ENCODE results near the gene ISCA1. TPM values are rescaled to one million over a fixed set of nuclear protein-coding genes. Genes with fewer than 3 reads are reported as not detected.

Gene ISCA1
- total and polyA plus RNA-seq, 2 donors (not counting 3 experiments of a cell fraction or from before 2014, with no cell fraction given) = 14.2 to 22.2 TPM

DNA sequence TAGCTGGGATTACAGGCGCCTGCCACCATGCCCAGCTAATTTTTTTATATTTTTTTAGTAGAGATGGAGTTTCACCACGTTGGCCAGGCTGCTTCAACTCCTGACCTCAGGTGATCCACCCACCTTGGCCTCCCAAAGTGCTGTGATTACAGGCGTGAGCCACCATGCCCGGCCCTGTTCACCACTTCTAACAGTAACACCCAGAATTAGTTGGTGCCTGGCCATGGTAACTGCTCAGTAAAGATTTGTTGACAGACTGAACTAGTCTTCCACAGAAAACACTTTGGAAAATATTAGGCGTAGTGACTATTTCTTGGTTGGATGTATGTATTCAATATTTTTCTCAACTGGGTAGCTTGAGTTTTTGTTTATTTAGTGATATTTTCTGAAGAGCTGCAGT lies 47.8 kb upstream of the ISCA1 start:
- no peak overlapping the region for H3K4me2 ChIP-seq (ENCODE audit: insufficient read depth, low read length)
- no peaks in the 10 kb centered on the region for H3K4me1 ChIP-seq (ENCODE audit: control insufficient read depth, extremely low read depth, insufficient read depth, low read length)
- peaks cover 7 to 11% of the 10 kb centered on the region in 2 experiments for H3K36me3 ChIP-seq (ENCODE audit: control insufficient read depth in 2 of 2, extremely low read depth in 1 of 2, insufficient read depth in 2 of 2, low read length in 2 of 2)
- no peaks in the 10 kb centered on the region for H3K79me2 ChIP-seq (ENCODE audit: control insufficient read depth, insufficient read depth, low read length)
- H3K27me3 ChIP-seq (ENCODE audit: control insufficient read depth in 2 of 2, insufficient read depth in 2 of 2, low read length in 2 of 2) = no peaks in the 10 kb centered on the region
- no peaks in the 10 kb centered on the region for H4K20me1 ChIP-seq (replicated peaks; ENCODE audit: control insufficient read depth, extremely low read depth, insufficient read depth, low read length)
- H2AFZ ChIP-seq (ENCODE audit: low read depth, low read length) = no peak overlapping the region
- no peak overlapping the region for H3K9ac ChIP-seq (replicated peaks; ENCODE audit: extremely low read depth, insufficient read depth, low read length)
- no peaks in the 10 kb centered on the region for H3K9me3 ChIP-seq (replicated peaks; ENCODE audit: control insufficient read depth, insufficient read depth, low read length)
- H3K27ac ChIP-seq (ENCODE audit: insufficient read depth, low read depth, low read length) = no peak overlapping the region
- CTCF ChIA-PET = interaction anchor here (1.5 kb wide), 1 partner anchor 128 kb away, joined by 3 read pairs; no protein-coding TSS in a partner anchor
- BruUV-seq (replicated peaks) = no TSS peak
- dilution Hi-C loops (cut with MboI; ENCODE audit: extremely low pct_ligation_motif_present, low sequenced_read_pairs) = no loop called here
- TF ChIP-seq EZH2 (IDR thresholded peaks at IDR 0.05; ENCODE audit: borderline replicate concordance, low read depth, low read length, severe bottlenecking) = no peak
- no peak for TF ChIP-seq POLR2AphosphoS5 (IDR thresholded peaks at IDR 0.05; ENCODE audit: insufficient read depth, low read depth, low read length)
- TF ChIP-seq, protein P1, sequence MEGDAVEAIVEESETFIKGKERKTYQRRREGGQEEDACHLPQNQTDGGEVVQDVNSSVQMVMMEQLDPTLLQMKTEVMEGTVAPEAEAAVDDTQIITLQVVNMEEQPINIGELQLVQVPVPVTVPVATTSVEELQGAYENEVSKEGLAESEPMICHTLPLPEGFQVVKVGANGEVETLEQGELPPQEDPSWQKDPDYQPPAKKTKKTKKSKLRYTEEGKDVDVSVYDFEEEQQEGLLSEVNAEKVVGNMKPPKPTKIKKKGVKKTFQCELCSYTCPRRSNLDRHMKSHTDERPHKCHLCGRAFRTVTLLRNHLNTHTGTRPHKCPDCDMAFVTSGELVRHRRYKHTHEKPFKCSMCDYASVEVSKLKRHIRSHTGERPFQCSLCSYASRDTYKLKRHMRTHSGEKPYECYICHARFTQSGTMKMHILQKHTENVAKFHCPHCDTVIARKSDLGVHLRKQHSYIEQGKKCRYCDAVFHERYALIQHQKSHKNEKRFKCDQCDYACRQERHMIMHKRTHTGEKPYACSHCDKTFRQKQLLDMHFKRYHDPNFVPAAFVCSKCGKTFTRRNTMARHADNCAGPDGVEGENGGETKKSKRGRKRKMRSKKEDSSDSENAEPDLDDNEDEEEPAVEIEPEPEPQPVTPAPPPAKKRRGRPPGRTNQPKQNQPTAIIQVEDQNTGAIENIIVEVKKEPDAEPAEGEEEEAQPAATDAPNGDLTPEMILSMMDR (IDR thresholded peaks at IDR 0.05; ENCODE audit: extremely low read depth in 1 of 2, insufficient read depth in 1 of 2, low read depth in 1 of 2, low read length in 2 of 2) = no peak
- no peak for TF ChIP-seq JUN (IDR thresholded peaks at IDR 0.05; ENCODE audit: borderline replicate concordance, insufficient read depth, insufficient read length, low read depth)
- TF ChIP-seq, protein P2, sequence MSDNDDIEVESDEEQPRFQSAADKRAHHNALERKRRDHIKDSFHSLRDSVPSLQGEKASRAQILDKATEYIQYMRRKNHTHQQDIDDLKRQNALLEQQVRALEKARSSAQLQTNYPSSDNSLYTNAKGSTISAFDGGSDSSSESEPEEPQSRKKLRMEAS (IDR thresholded peaks at IDR 0.05; ENCODE audit: insufficient read depth, insufficient read length) = no peak
- no peak for TF ChIP-seq FOS (IDR thresholded peaks at IDR 0.05; ENCODE audit: borderline replicate concordance, insufficient read depth, low read length)
- no peak for TF ChIP-seq GATA2 (IDR thresholded peaks at IDR 0.05; ENCODE audit: insufficient read depth, insufficient read length, low read depth, low read length)
- no peak for TF ChIP-seq POLR2A (IDR thresholded peaks at IDR 0.05; ENCODE audit: low read depth, low read length)
- TF ChIP-seq MYC (IDR thresholded peaks at IDR 0.05; ENCODE audit: low read depth, low read length) = no peak
- H3K4me3 ChIP-seq (replicated peaks in 1 of 3; ENCODE audit: insufficient read depth in 1 of 3, low read depth in 1 of 3, low read length in 3 of 3) = no peak overlapping the region
- no peak for DNase-seq (ENCODE audit: low read depth, low spot score)
- FAIRE-seq = no peak
- intact Hi-C loops (cut with micrococcal nuclease) = no loop called here
- POLR2A ChIA-PET = no interaction called here
- no peaks in the 10 kb centered on the region for H3K9me1 ChIP-seq (replicated peaks; ENCODE audit: control insufficient read depth, extremely low read depth, insufficient read depth, low read length)
